Measurements from ENCODE around the gene WNK1. TPM values are rescaled to one million over a fixed set of nuclear protein-coding genes. Genes with fewer than 3 reads are reported as not detected.

WNK1 gene
- total and polyA plus RNA-seq, 2 donors (not counting 3 experiments of a cell fraction or from before 2014, with no cell fraction given) = 46.3 to 108 TPM

GRCh38 chr12:713281-713875 lies 39.0 kb upstream of the WNK1 start:
- no peaks in the 10 kb centered on the region for H3K79me2 ChIP-seq (ENCODE audit: control insufficient read depth, insufficient read depth, low read length)
- H3K4me3 ChIP-seq (replicated peaks in 1 of 3; ENCODE audit: insufficient read depth in 1 of 3, low read depth in 1 of 3, low read length in 3 of 3) = no peak overlapping the region
- H2AFZ ChIP-seq (ENCODE audit: low read depth, low read length) = no peak overlapping the region
- peaks cover 0 to 2% of the 10 kb centered on the region in 2 experiments for H3K27me3 ChIP-seq (ENCODE audit: control insufficient read depth in 2 of 2, insufficient read depth in 2 of 2, low read length in 2 of 2)
- H3K27ac ChIP-seq (ENCODE audit: insufficient read depth, low read depth, low read length) = no peak overlapping the region
- POLR2A ChIA-PET = no interaction called here
- FAIRE-seq (no peak), DNase-seq (ENCODE audit: low read depth, low spot score) (no peak)
- no peaks in the 10 kb centered on the region for H3K9me1 ChIP-seq (replicated peaks; ENCODE audit: control insufficient read depth, extremely low read depth, insufficient read depth, low read length)
- no peak overlapping the region for H3K9ac ChIP-seq (replicated peaks; ENCODE audit: extremely low read depth, insufficient read depth, low read length)
- H4K20me1 ChIP-seq (replicated peaks; ENCODE audit: control insufficient read depth, extremely low read depth, insufficient read depth, low read length) = no peaks in the 10 kb centered on the region
- intact Hi-C loops (cut with micrococcal nuclease) (no loop called here), dilution Hi-C loops (cut with MboI; ENCODE audit: extremely low pct_ligation_motif_present, low sequenced_read_pairs) (no loop called here)
- no peaks in the 10 kb centered on the region for H3K4me1 ChIP-seq (ENCODE audit: control insufficient read depth, extremely low read depth, insufficient read depth, low read length)
- TF ChIP-seq POLR2AphosphoS5 (IDR thresholded peaks at IDR 0.05; ENCODE audit: insufficient read depth, low read depth, low read length) = no peak
- no peak for TF ChIP-seq GATA2 (IDR thresholded peaks at IDR 0.05; ENCODE audit: insufficient read depth, insufficient read length, low read depth, low read length)
- TF ChIP-seq FOS (IDR thresholded peaks at IDR 0.05; ENCODE audit: borderline replicate concordance, insufficient read depth, low read length) = no peak
- no peak for TF ChIP-seq EZH2 (IDR thresholded peaks at IDR 0.05; ENCODE audit: borderline replicate concordance, low read depth, low read length, severe bottlenecking)
- no peak for TF ChIP-seq MYC (IDR thresholded peaks at IDR 0.05; ENCODE audit: low read depth, low read length)
- TF ChIP-seq JUN (IDR thresholded peaks at IDR 0.05; ENCODE audit: borderline replicate concordance, insufficient read depth, insufficient read length, low read depth) = no peak
- TF ChIP-seq CTCF (IDR thresholded peaks at IDR 0.05; ENCODE audit: extremely low read depth in 1 of 2, insufficient read depth in 1 of 2, low read depth in 1 of 2, low read length in 2 of 2) = no peak
- no peak for TF ChIP-seq POLR2A (IDR thresholded peaks at IDR 0.05; ENCODE audit: low read depth, low read length)
- TF ChIP-seq MAX (IDR thresholded peaks at IDR 0.05; ENCODE audit: insufficient read depth, insufficient read length) = no peak
- no peaks in the 10 kb centered on the region for H3K36me3 ChIP-seq (ENCODE audit: control insufficient read depth in 2 of 2, extremely low read depth in 1 of 2, insufficient read depth in 2 of 2, low read length in 2 of 2)
- CTCF ChIA-PET = interaction anchor here (0.7 to 2.7 kb wide), 4 partner anchors 10 to 605 kb away, joined by 3 to 12 read pairs (median 4); no protein-coding TSS in a partner anchor
- no peak overlapping the region for H3K4me2 ChIP-seq (ENCODE audit: insufficient read depth, low read length)
- no TSS peak for BruUV-seq (replicated peaks)
- no peaks in the 10 kb centered on the region for H3K9me3 ChIP-seq (replicated peaks; ENCODE audit: control insufficient read depth, insufficient read depth, low read length)

All from endothelial cell of umbilical vein (primary cell).